GM10248 (cell line): ENCODE measurements around the gene GLT8D2.

Experiments used
- CTCF ChIA-PET: fragments of 300-600 bp; sonication (Branson Sonifier 250); formaldehyde crosslinking; extraction: SDS; loops from one replicate; lab custom pipeline; 2021; ENCODE audit warnings: antibody characterized with exemption; lab: Yijun Ruan, JAX
- POLR2A ChIA-PET: fragments of 350-650 bp; sonication (Branson Sonifier 250); formaldehyde crosslinking; extraction: SDS; loops from one replicate; lab custom pipeline; 2020; ENCODE audit warnings: antibody characterized with exemption; lab: Yijun Ruan, JAX
- DNase-seq: peaks from one replicate; pipeline ENCODE4 v3.0.0; 2012; ENCODE audit errors: extremely low spot score
- CTCF ChIP-seq: IDR thresholded peaks from 2 replicates; pipeline ENCODE4 v1.5.1; 2012; ENCODE audit warnings: mild to moderate bottlenecking, low read depth; ENCODE audit errors: extremely low read depth, missing control alignments, control extremely low read depth

Gene GLT8D2

GRCh38 chr12:103955811-103956508, 94.0 kb downstream of the GLT8D2 start:
- ChIA-PET POLR2A (interaction anchor here (1.4 kb wide), 2 partner anchors 10 to 26 kb away, joined by 8 read pairs; partner anchors contain the start of genes HSP90B1 and TDG), CTCF (interaction anchor here (1.0 to 3.0 kb wide), 8 partner anchors 8 to 153 kb away, joined by 3 to 11 read pairs (median 4); partner anchors contain the start of gene TDG)
- no peak for DNase-seq
- TF ChIP-seq CTCF, result no peak

GRCh38 chr12:103952497-103952896, 97.5 kb downstream of the GLT8D2 start:
- DNase-seq, result no peak
- no peak for TF ChIP-seq CTCF
- POLR2A ChIA-PET, result interaction anchor here (0.8 kb wide), 1 partner anchor 22 kb away, joined by 3 read pairs; the partner anchor contains the start of gene HSP90B1
- CTCF ChIA-PET, result interaction anchor here (1.7 to 4.1 kb wide), 2 partner anchors 9 to 16 kb away, joined by 8 to 10 read pairs; no protein-coding TSS in a partner anchor

GRCh38 chr12:103948746-103949406, 101.1 kb downstream of the GLT8D2 start:
- no peak for TF ChIP-seq CTCF
- ChIA-PET POLR2A (interaction anchor here (0.9 to 2.4 kb wide), 3 partner anchors 13 to 18 kb away, joined by 3 to 8 read pairs (median 6); partner anchors contain the start of genes HSP90B1 and TDG), CTCF (interaction anchor here (1.0 to 1.7 kb wide), 6 partner anchors 8 to 65 kb away, joined by 3 to 6 read pairs (median 3); no protein-coding TSS in a partner anchor)
- no peak for DNase-seq

GRCh38 chr12:103947871-103948555, 102.0 kb downstream of the GLT8D2 start:
- ChIA-PET CTCF (interaction anchor here (1.6 to 1.7 kb wide), 2 partner anchors 8 to 12 kb away, joined by 3 to 6 read pairs; no protein-coding TSS in a partner anchor), POLR2A (interaction anchor here (1.9 to 2.4 kb wide), 2 partner anchors 12 to 18 kb away, joined by 6 to 8 read pairs; partner anchors contain the start of gene HSP90B1)
- no peak for DNase-seq
- TF ChIP-seq CTCF, result no peak

- no peak for DNase-seq
- POLR2A ChIA-PET, result interaction anchor here (1.3 kb wide), 1 partner anchor 15 kb away, joined by 4 read pairs; the partner anchor contains the start of gene HSP90B1
- CTCF ChIA-PET, result interaction anchor here (1.4 to 3.2 kb wide), 2 partner anchors 9 to 61 kb away, joined by 3 to 12 read pairs; no protein-coding TSS in a partner anchor
- TF ChIP-seq CTCF, result no peak
These were observed 105.0 kb downstream of the GLT8D2 start for GRCh38 chr12:103944964-103945363.
